GM21717 (cell line): ENCODE measurements around the gene RUVBL2.

Source experiments
- ATAC-seq: cut with Tn5 transposase; IDR thresholded peaks from one replicate; pipeline ENCODE4 v1.9.1; 2021; ENCODE audit warnings: mild to moderate bottlenecking, moderate library complexity; ENCODE audit not compliant: unreplicated experiment

RUVBL2 gene

DNA sequence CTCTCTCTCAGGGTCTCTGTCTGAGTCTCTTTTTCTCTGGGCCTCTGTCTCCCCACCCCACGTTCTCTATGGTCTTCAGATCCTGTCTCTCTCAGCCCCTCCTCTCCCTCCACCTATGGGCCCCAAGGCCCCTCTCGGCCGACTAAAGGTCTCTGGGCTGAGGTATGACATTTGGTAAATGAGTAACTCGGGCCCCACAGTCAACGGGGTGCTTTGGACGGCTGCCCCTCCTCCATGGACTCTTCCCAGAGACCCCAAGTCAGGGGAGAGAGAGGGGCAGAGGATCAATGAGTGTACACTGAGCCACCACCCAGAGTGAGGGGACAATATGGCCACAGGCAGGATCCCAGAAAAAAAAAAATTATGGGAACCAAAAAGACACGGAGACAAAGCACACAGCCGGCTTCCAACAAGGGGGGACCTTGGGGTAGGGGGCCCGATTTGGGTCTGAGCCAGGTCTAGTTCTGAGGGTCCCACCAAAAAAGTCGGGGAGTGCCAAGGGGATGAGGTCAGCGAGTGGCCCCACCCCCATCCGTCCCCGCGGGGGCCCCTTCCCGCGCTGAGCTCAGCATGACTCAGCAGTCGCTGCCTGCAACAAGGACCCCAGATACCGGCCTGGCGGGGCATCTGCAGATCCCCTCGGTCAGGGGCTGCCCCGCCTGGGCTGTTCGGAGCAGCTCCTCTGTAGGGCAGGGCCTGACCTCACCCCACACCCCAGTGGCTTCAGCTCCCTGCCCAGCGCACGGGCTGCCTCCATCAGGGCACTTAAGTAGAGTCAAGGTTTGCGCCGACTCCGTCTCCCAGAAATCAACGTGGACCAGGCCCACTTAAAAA lies 30.1 kb upstream of the RUVBL2 start:
- ATAC-seq = no peak

DNA sequence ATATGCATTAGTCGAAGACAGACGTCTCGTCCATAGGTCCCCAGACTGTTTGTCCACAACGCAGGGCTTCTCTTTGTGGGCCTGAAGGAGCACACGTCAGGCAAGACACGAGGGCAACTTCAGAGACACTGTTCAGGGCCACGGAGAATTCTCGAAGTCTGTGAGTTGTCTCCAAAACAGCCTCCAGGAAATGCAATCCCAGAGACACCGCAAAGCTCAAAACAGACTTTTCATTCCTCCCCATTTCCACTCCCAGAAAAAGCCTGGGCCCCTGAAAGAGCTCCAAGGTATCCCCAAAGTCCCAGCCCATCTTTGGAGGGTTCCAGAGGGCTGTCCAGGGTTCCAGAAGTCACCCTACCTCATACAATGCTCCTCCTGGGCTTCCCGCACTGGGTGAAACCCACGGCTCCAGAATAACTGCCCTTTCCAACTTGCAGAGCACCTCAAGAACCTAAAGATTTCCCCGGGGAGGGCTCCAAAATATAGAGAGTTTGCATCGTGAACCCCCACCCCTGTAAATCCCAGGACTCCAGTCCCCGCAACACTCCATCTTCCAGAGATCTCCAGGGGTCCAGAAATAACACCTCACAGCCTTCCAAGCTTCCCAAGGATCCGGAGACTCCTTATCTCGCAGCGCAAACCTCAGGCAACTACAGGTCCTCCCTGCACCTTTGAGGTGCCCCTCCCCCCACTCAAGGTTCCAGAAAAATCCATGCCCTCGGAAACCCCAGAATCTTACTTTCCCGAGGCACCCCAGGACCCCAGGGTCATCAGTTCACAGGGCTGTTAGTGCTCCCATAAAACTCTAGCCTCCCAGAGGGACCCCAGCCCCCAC lies 29.3 kb upstream of the RUVBL2 start:
- ATAC-seq = no peak

DNA sequence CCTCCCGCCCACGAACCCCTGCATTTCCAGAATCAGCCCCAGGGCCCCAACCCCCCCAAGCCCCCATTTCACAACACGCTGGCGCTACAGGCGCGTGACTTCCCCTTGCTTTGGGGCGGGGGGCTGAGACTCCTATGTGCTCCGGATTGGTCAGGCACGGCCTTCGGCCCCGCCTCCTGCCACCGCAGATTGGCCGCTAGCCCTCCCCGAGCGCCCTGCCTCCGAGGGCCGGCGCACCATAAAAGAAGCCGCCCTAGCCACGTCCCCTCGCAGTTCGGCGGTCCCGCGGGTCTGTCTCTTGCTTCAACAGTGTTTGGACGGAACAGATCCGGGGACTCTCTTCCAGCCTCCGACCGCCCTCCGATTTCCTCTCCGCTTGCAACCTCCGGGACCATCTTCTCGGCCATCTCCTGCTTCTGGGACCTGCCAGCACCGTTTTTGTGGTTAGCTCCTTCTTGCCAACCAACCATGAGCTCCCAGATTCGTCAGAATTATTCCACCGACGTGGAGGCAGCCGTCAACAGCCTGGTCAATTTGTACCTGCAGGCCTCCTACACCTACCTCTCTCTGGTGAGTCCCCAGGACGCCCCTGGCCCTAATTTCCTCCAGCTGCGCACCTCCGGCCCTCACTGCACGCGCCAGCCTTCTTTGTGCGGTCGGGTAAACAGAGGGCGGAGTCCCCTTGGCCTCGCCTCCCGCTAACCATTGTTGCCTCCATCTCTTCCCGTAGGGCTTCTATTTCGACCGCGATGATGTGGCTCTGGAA lies 28.5 kb upstream of the RUVBL2 start, which contains the start of gene FTL:
Gene FTL (plus strand): TSS at position 270 of the 766 bp plus-strand sequence. CDS start 199 bp downstream, at position 469.
- peak; percentile 44 for ATAC-seq

DNA sequence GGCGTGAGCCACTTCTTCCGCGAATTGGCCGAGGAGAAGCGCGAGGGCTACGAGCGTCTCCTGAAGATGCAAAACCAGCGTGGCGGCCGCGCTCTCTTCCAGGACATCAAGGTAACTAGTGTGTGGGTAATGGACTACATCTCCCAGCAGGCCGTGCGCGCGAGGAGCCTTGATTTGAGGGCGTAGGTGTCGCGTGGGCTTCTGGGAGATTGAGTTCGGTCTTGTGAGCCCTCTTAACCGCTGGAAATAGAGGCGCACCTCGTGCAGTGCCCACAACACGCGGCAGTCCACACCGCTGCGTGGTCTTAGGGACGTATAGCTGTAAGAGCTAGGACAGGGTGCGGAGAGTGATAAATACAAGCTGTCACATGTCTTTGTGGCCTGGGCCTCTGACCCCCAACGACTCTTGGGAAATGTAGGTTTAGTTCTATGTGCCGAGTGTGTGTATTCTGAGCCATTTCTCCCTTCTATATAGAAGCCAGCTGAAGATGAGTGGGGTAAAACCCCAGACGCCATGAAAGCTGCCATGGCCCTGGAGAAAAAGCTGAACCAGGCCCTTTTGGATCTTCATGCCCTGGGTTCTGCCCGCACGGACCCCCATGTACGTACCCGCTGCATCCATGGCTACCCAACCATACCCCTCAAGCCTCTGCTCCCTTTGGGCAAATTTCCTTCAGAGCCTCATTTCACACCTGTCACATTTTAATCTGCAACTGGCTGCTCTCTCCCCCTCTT lies 27.7 kb upstream of the RUVBL2 start:
- peak; percentile 14 for ATAC-seq

DNA sequence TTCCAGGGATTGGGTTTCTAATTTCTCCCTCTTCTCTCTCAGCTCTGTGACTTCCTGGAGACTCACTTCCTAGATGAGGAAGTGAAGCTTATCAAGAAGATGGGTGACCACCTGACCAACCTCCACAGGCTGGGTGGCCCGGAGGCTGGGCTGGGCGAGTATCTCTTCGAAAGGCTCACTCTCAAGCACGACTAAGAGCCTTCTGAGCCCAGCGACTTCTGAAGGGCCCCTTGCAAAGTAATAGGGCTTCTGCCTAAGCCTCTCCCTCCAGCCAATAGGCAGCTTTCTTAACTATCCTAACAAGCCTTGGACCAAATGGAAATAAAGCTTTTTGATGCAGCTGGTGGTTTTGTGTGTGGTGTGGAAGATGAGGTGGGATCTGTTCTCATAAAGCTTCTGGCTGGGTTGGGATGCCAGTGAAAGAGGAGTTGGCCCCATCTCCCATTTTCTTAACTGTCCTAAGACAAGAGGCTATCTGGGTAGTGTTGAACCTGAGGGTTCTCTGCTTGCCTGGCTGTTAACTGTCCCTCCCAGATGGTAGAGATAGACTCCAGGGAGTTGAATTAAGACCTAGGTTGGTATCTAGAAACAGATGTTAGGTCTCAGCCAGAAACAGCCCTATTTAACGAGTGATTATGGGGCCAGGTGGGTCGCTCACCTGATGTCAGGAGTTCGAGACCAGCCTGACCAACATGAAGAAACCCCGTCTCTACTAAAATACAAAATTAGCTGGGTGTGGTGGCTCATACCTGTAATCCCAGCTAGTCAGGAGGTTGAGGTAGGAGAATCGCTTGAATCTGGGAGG lies 26.9 kb upstream of the RUVBL2 start:
- no peak for ATAC-seq

DNA sequence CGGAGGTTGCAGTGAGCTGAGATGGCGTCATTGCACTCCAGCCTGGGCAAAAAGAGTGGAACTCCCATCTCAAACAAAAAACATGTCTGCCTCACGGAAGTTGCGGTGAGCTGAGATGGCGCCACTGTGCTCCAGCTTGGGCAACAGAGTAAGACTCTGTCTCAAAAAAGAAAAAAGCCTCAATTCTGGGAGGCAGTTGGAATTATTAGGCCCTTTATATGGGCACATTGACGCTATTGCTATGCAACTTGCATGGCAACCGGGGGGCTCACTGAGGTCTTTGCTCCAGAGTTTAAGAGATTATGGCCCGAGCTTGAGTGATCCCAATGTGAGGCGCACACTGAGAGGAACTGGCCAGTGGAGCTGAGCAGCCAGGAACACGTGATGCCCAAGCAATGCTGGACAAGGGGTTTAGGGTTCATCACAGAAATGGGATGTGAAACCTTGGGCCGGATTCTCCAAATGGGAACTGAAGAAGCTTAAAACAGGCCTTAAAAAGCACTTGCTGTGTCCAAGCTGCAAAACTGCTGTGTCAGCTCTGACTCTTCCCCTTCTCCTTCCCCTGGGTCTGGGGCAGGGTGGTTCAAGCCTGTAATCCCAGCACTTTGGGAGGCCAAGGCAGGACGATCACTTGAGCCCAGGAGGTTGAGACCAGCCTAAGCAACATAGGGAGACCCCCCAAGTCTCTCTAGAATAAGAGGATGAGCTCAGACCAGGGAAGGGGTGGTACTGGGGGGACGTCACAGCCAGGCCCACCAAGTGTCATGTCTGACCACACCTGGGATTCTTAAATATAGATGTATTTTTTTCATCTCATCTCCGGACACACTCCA lies 26.1 kb upstream of the RUVBL2 start:
- ATAC-seq = no peak

DNA sequence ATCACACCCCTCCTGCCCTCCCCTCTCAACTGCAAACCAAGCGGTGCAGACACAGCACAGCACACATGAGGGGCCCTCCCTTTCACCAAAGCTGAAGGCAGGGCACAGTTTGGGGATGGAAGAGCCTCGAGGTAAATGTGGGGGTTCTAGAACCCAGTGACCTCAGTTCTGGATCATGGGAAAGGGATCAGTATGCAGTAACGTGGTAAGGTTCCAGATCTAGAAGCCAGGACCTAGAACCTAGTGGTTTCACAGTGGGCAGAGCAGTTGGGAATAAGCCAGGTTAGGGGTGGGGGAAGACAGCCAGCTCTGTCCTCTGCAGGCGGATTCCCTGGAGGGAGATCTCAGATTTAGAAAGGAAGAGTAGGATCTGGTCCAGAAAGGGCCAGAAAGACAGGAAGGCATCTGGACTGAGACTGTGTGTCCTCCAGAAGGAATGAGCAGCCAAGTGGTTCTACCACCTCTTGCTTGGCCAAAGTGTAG lies 25.5 kb upstream of the RUVBL2 start:
- no peak for ATAC-seq

DNA sequence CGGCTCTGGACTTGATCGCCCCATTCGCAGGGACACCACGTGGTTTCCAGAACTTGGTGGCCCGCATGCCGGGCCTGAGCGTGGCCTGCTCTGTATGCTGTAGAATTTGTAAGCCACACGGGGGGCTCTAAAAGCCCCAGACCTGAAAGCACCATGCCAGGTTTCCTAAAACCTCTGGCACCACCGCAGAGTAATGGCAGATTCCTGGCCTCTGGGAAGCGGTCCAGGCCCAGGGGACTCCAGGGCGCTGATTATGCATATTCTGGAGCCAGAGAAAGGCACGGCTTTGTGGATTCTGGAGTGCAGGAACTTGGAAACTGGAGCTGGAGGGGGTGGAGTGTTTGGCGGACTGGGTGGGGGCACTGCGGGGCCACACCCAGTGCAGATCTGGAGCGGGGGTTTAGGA lies 24.9 kb upstream of the RUVBL2 start:
- no peak for ATAC-seq

DNA sequence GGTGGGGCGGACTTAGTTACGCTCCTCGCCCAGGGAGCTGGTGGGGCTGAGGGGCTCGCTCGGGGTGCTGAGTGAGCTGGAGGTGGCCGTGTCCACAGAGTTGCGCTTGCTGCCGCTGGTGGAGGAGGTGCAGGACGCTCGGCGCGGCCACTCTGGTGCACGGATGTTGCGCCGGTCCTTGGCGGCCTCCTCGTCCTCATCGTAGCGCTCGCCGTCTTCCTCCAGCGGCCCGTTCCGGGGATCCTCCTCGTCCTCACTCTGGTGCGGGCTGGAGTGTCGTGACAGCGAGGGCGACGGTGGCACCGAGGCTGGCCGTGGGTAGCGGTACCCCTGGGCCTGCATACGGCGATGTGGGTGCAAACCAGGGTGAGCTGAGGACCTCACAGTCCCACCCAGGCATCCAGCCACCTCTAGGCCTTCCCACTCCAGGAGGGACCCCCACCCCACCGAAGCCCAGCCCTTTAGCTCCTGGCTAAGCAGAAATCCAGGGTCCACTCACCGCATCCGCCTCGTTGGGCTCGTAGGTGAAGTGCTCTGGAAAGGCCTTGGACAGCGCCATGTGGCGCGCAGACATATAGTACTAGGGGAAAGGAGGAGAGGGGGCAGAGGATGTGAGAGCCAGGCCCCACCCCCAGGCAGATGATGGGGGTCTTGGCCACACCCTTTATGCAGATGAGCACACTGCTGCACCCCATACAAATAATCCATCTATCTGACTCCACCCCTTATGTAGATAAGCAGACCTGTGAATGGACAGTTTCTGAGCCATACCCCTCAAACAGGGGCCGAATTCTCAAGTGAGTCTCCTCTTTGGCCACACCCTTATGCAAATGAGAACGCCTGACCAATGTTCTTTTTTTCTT lies 24.2 kb upstream of the RUVBL2 start:
- no peak for ATAC-seq

DNA sequence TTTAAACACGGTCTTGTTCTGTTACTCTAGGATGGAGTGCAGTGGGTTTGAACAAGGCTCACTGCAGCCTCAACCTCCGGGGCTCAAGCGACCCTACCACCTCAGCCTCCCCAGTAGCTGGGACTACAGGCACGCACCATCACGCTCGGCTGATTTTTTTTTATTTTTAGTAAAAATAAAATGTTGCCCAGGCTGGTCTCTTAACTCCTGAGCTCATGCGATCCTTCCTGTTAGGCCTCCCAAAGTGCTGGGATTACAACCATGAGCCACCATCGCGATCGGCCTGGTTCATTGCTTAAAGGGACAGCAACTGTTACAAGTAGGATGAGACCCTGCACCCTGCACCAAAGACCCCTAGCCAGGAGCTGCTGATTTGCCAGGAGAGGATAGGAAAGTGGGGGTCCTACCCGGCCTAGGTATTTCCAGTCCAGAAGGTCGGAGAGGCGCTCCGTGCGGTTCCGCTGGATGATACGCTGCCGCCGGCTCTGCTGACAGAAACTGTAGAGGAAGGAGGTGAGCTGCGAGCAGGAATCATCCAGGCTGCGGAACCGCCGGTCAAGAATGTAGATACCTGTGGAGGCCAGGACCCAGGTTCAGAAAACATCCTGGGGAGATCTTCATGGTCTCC lies 23.4 kb upstream of the RUVBL2 start:
- ATAC-seq = no peak

DNA sequence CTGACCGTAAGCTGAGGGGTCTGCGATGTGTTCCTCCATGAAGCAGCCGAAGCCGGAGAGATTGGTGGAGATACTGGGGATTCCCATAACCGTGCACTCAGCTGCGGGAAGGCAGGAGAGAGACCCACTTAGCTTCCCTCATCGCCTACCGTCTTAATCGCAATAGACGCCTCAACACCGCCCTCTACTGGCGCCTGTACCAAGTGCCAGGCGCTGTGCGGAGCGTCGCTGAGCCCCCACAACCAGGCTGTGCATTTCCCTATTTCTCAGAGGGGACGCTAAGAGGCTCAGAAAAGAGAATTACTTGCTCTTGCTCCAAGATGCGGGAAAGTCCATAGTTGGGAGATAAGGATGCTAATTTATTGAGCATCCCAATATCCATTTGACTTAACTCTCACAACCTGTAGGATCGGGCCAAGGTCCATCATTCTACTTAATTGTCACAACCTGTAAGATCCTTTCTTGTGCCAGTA lies 22.7 kb upstream of the RUVBL2 start:
- no peak for ATAC-seq

DNA sequence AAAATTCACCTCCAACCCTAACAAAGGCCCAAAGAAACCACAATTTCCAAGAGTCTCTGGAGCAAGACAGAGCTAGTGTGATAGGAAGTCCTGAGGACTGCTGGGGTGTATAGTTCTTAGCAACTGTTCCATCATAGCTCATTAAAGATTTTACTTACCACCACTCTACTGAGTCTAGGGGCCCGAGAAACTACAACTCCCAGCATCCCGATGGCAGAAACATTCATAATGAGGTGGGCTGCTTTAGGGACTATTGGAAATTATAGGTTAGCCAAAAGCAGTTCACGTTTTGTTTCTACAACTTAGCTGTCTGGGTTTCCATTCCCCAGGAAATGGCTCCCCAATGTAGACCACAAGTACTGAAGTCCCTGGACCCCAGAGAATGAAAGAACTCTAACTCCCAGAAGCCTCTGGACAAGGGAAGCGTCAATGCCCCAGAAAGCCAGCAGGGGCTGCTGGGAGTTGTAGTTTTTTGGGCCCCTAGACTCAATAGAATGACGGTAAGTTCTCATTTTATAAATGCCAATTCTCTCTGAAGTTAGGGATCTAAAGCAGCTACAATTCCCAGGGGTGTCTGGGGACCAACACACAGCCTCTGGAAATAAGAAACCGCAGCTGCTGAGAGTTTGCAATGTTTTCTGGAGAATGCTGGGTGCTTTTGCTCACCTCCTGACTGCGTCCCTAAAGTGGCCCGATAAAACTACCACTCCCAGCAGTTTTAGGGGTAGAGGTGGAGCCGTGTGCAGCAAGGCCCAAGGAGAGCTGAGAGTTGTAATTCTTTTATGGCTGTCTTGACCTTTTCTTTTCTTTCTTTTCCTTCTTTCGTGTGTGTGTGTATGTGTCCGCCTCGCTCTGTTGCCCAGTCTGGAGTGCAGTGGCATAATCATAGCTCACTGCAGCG lies 17.5 kb upstream of the RUVBL2 start:
- ATAC-seq = no peak

DNA sequence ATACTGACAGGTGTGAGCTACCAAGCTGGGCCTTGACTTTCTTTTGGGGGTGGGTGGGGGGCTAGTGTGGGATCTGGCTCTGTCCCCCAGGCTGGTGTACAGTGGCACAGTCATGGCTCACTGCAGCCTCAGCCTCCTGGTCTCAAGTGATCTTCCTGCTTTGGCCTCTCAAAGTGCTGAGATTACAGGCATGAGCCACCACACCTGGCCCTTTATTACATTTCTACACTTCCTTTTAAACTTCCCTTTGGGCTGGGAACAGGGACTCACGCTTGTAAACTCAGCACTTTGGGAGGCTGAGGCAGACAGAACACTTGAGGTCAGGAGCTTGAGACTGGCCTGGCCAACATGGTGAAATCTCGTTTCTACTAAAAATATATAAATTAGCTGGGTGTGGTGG lies 16.6 kb upstream of the RUVBL2 start:
- no peak for ATAC-seq

DNA sequence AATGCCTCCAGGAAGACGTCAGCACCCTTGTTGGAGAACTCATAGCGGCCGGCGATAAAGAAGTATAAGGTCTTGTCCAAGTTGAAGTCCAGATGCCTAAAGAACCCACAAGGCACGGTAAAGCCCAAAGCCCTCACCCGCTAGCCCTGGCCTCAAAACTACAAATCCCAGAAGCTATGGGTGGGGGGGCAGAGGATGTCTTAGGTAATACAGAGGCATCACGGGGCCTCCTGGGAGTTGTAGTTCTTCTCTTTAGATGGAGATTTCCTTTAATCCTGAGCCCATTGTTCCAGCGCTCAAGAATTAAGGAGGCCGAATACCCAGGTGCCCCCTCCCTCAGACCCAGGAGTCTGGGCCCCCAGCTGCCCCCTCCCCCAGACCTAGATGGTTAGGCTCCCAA lies 11.4 kb upstream of the RUVBL2 start:
- no peak for ATAC-seq

DNA sequence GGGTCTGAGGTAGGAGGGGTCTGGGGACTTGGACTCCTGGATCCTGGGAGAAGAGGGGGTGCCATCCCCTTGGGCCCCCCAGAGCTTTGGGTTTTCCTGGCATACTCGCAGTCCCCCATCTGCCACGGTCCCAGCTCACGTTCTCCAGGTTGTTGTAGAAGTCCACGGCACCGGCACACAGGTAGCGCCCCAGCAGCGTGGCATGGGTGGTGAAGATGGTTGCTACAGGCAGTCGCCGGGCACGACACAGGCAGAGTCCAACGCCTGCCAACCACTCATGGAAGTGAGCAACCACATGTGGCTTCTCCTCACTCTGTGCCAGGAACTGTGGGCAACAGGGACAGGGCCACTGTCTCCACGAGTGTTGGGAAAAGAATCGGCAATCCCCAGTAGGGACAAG lies 8.0 kb upstream of the RUVBL2 start:
- no peak for ATAC-seq

DNA sequence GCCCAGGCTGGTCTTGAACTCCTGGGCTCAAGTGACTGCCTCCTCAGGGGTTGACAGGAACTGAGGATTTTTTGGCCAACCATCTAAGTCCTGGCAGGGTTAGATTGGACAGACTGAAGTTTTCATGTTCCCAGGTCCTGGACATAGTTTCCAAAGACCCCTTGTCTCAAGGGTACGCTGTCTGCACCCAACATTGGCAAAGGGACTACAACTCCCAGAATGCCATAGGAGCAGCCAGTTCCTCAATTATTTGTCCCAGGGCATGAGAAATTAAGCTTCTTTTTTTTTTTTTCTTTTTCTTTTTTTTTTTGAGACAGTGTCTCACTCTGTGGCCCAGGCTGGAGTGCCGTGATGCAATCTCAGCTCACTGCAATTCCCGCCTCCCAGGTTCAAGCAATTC lies 7.5 kb upstream of the RUVBL2 start:
- no peak for ATAC-seq
